Neural crest cell (in vitro differentiated cells): ENCODE measurements around the gene FARP2. TPM values are rescaled to one million over a fixed set of nuclear protein-coding genes. Genes with fewer than 3 reads are reported as not detected.
"Not testable (repeated sequence)": the region's sequence is repeated elsewhere in the genome, so short reads cannot be mapped to it uniquely, and the experiment has no call there.

Experiments used
- DNase-seq: peaks from one replicate; pipeline ENCODE4 v3.0.0; 2021; ENCODE audit warnings: low read depth, mixed read lengths, low spot score
- H3K27ac Mint-ChIP-seq: one replicate; pipeline ENCODE4 v1.8.0; 2021; ENCODE audit warnings: mild to moderate bottlenecking, mixed read lengths; ENCODE audit not compliant: unreplicated experiment
- H3K27me3 Mint-ChIP-seq: 2 replicates; pipeline ENCODE4 v1.8.0; 2021; ENCODE audit warnings: low read depth, mild to moderate bottlenecking, mixed read lengths
- H3K36me3 Mint-ChIP-seq: 2 replicates; pipeline ENCODE4 v1.8.0; 2021; ENCODE audit warnings: low read depth, mild to moderate bottlenecking, mixed read lengths
- H3K4me1 Mint-ChIP-seq: 2 replicates; pipeline ENCODE4 v1.8.0; 2021; ENCODE audit warnings: mixed read lengths
- H3K4me3 Mint-ChIP-seq: one replicate; pipeline ENCODE4 v1.8.0; 2021; ENCODE audit warnings: mild to moderate bottlenecking, mixed read lengths
- H3K9me3 Mint-ChIP-seq: 2 replicates; pipeline ENCODE4 v1.8.0; 2021; ENCODE audit warnings: mixed read lengths
- CTCF ChIP-seq: fragments of 200-600 bp; sonication (generic); conservative IDR thresholded peaks from 2 replicates; pipeline ENCODE4 v1.5.0; 2021; ENCODE audit warnings: antibody characterized with exemption, mild to moderate bottlenecking
- total RNA-seq: library from RNA; stranded (reverse); gene quantifications from 2 replicates; pipeline ENCODE4 v1.2.1, GENCODE V29; 2021

The FARP2 gene
- total RNA-seq, 1 donor from 2014 or later, result 36.1 TPM

- Mint-ChIP-seq H3K36me3 (no peaks in the 10 kb centered on the region), H3K27ac (no peak overlapping the region)
These were observed 95.9 kb downstream of the FARP2 start for GRCh38 chr2:241451840-241452506.

GRCh38 chr2:241453919-241454318 is 97.8 kb downstream of the FARP2 start:
- H3K9me3 Mint-ChIP-seq, H3K27ac Mint-ChIP-seq, H3K4me3 Mint-ChIP-seq, H3K27me3 Mint-ChIP-seq, H3K4me1 Mint-ChIP-seq, H3K36me3 Mint-ChIP-seq, DNase-seq: not testable (repeated sequence)

More at GRCh38 chr2:241451840-241452506, 95.9 kb downstream of the FARP2 start:
- no peak for DNase-seq
- no peak overlapping the region for H3K4me3 Mint-ChIP-seq
- no peaks in the 10 kb centered on the region for H3K9me3 Mint-ChIP-seq
- no peaks in the 10 kb centered on the region for H3K27me3 Mint-ChIP-seq
- H3K4me1 Mint-ChIP-seq, result no peaks in the 10 kb centered on the region
- TF ChIP-seq CTCF, result no peak

GRCh38 chr2:241454837-241455485 is 98.9 kb downstream of the FARP2 start:
- H3K4me3 Mint-ChIP-seq, result no peak overlapping the region
- H3K27me3 Mint-ChIP-seq, result no peaks in the 10 kb centered on the region
- no peak overlapping the region for H3K27ac Mint-ChIP-seq
- no peaks in the 10 kb centered on the region for H3K4me1 Mint-ChIP-seq
- H3K9me3 Mint-ChIP-seq, result no peaks in the 10 kb centered on the region
- H3K36me3 Mint-ChIP-seq, result no peaks in the 10 kb centered on the region
- TF ChIP-seq CTCF, result no peak
- no peak for DNase-seq

- TF ChIP-seq CTCF, result no peak
- Mint-ChIP-seq H3K36me3 (no peaks in the 10 kb centered on the region), H3K4me3 (no peak overlapping the region), H3K4me1 (peaks cover 3% of the 10 kb centered on the region), H3K9me3 (no peaks in the 10 kb centered on the region), H3K27ac (peak overlapping the region; percentile 62), H3K27me3 (no peaks in the 10 kb centered on the region)
- no peak for DNase-seq
These were observed 100.5 kb downstream of the FARP2 start for GRCh38 chr2:241456546-241456945.

GRCh38 chr2:241458687-241459086 is 102.6 kb downstream of the FARP2 start:
- Mint-ChIP-seq H3K27me3 (no peaks in the 10 kb centered on the region), H3K36me3 (no peaks in the 10 kb centered on the region), H3K27ac (no peak overlapping the region), H3K4me1 (peaks cover 12% of the 10 kb centered on the region), H3K4me3 (no peak overlapping the region), H3K9me3 (no peaks in the 10 kb centered on the region)
- no peak for TF ChIP-seq CTCF
- no peak for DNase-seq

GRCh38 chr2:241459520-241459919 is 103.4 kb downstream of the FARP2 start:
- no peak for TF ChIP-seq CTCF
- no peaks in the 10 kb centered on the region for H3K27me3 Mint-ChIP-seq
- H3K4me1 Mint-ChIP-seq, result peaks cover 13% of the 10 kb centered on the region
- H3K9me3 Mint-ChIP-seq, result no peaks in the 10 kb centered on the region
- H3K36me3 Mint-ChIP-seq, result no peaks in the 10 kb centered on the region
- no peak overlapping the region for H3K27ac Mint-ChIP-seq
- no peak overlapping the region for H3K4me3 Mint-ChIP-seq
- no peak for DNase-seq
